GM19328 (cell line): Measurements from ENCODE around the gene MRPL21.
A peak's percentile ranks its signal among the peaks of the same experiment; 100 is the strongest.

Experiments
- ATAC-seq: cut with Tn5 transposase; IDR thresholded peaks from one replicate; pipeline ENCODE4 v1.9.1; 2021; ENCODE audit warnings: mild to moderate bottlenecking, moderate library complexity; ENCODE audit not compliant: unreplicated experiment

Gene MRPL21

DNA sequence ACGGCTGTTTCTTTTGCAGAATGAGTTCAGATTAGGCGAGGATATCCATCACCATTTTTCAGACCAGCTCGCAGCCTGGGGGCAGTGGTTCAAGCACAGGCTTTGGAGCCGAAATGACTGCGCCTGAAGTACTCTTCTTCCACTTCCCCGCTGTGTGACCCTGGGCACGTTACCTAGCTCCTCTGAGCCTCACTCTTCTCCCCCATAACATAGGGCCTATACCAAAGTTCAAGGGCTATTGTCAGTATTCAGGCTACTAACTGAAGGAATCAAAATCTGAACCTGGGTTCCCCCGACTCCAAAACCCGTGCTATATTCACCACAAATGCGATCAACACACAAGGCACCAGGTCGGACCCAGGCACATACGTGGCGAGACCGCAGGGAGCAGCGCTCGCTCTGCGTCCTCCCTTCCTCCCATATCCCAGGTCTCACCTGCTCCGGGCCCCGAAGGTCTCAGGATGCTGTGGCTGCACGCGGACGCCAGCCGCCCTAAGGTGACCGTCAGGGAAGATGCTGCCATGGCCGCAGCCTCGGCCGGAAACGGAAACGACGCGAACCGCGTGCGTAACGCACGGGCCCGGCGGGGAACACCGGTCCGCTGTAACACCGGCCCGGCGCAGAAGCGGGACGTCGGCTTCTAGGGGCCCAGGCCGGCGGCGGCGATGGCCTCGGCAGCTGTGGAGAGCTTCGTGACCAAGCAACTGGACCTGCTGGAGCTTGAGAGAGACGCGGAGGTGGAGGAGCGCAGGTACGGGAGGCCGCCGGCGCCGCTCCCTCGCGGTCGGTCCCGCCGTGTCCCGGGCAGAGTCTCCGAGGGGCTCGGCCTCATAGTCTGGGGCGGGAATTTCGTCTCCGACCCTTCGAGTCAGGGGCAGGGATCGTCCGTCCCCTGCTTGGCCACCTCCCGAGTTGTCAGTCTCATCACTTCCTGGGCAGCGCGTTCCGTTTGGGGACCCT is at the start of gene MRPL21, which contains the start of gene IGHMBP2:
Gene MRPL21 (minus strand): TSS at position 545 of the 960 bp plus-strand sequence. CDS start 22 bp downstream, at position 523.
Gene IGHMBP2 (plus strand): TSS at position 604 of the 960 bp plus-strand sequence. CDS start 62 bp downstream, at position 666.
- peak; percentile 89 for ATAC-seq

DNA sequence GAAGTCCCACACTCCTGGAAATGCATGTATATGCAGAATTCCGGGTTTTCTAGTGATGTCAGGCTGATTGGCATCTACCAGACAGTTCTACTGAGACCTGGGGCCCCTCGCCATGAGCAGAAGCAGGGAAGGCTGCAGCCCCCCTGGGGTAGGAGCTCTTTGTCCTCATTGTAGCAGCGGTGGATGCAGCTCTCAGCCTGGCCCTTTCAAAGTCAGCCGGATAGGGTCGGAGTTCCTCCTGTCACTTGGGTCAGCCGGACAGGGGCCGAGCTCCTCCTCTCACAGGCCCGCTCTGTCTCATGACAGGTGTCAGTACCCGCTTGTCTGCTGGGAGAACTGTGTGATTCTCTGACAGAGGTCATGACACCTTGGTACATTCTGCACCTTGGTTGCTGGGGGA is 47.1 kb upstream of the MRPL21 start:
- no peak for ATAC-seq

DNA sequence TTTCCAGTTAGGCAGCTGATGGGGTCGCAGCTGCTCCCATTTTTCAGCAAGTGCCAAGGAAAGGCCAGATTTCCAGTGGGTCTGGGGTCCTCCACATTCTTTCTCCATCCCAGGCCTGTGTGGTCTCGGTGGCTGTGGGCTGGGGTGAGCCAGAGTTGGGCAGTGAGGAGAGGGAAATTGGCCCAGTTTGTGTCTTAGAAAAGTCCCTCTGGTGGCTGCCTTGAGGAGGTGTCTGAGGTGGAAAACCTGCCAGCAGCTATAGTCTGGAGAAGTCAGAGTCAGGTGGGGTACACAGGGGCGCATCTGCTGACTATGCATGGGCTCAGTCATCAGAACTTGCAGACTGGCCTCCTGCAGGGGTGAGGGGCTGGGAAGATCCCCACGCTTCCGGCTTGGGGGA is 46.6 kb upstream of the MRPL21 start:
- no peak for ATAC-seq

- no peak for ATAC-seq
Observed at GRCh38 chr11:68948935-68949334, 45.3 kb upstream of the MRPL21 start.

- ATAC-seq, result no peak
Observed at GRCh38 chr11:68948496-68948895, 44.9 kb upstream of the MRPL21 start.

GRCh38 chr11:68947151-68947550 is 43.5 kb upstream of the MRPL21 start:
- no peak for ATAC-seq

- ATAC-seq, result no peak
Observed at GRCh38 chr11:68946416-68947090, 42.9 kb upstream of the MRPL21 start.

- no peak for ATAC-seq
Observed at GRCh38 chr11:68942751-68943271, 39.2 kb upstream of the MRPL21 start.

DNA sequence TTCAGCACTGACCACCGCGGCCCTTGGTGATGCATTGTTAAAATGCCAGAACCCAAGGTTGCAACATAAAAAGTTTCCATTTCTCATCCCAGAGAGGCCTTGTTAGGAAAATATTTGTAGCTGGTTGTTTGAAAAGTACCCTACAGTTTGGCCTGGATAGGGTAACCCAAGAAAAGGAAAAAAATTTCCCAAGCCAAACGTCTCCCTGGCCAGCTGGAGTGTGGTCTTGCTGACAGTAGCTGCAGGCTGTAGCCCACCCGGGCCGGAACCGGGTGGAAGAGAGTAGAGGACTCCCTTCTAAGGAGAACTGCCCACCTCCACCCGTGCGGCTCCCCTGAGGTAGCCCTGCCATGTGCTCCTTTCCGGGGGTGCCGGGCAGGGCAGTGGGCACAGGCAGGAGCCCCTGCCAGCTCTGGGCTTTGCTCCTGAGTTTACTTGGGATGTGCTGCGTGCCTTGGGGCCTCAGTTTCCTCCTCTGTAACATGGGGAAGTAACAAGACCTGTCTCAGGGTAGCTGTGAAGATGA is 38.5 kb upstream of the MRPL21 start:
- no peak for ATAC-seq

GRCh38 chr11:68941324-68942094 is 37.9 kb upstream of the MRPL21 start:
- ATAC-seq, result no peak

DNA sequence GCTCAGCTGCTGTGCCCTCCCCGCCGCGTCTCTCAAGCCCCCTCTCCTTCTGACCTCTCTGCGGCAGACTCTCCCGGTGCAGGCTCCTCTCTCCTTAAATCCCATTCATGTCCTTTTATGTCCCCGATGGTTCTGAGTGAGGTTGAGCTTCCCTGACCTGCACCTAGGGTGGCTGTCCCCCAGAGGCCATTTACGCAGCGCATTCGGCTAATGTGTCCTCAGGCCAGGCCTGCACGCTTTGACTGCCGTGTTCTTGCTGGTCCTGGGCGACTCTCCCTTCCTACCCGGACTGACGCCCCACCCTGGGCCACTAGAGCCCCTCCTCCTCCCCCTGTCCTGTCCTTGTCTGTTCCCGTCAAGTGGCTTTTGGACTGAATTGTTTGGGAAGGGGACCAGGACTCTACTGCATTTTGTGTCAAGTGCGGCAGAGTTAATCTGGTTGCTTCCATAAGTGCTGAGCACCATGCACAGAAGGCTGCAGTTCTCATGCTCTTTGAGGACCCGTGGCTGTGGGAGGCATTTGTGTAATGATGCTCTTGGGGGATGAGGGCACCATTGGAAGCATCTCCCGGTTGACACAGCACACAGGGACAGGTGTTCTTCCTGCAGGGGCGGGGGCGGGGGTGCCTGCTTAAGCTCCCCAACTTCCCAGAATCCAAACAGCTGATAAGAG is 37.2 kb upstream of the MRPL21 start:
- no peak for ATAC-seq

DNA sequence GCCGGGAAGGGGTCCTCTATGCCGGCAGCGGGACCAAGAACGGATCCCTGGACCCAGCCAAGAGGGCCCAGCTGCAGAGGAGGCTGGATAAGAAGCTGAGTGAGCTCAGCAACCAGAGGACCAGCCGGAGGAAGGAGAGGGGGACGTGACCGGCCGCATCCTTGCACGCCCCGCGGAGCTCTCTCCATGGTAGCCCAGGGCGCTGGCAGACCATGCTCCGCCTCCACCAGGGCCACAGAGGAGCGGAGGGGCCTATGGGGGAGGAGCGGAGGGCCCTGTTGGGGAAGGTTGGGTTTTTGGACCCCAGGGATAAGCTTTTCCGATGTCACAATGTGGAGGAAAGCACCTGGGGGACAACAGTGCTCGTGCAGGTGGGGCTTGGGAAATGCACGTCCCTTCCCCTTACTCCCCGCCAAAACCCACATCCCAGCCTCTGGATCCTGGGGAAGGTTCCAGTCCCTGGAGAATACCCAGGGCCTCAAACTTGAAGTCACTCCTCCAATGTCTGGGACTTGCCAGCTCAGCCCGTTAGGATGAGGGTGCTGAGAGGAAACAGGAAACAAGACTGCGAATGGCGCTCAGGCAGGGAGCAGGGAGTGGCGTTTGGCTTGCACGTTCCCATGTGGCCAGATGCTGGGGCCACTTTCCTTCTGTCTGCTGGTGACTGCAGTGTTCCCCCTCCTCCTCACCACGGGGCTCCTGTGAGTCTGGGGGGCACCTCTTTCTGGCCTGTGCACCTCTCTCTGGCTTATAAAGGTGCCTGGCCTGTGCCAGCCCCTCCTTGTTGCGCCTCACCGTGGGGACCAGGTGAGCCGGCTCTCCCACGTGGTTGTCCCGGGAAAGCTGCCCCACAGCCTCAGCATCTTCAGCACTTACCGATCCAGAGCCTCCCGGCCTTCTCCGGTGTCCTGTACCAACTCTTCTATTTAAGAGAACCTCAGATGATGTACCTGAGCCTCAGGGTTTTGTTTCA is 36.2 kb upstream of the MRPL21 start:
- no peak for ATAC-seq

DNA sequence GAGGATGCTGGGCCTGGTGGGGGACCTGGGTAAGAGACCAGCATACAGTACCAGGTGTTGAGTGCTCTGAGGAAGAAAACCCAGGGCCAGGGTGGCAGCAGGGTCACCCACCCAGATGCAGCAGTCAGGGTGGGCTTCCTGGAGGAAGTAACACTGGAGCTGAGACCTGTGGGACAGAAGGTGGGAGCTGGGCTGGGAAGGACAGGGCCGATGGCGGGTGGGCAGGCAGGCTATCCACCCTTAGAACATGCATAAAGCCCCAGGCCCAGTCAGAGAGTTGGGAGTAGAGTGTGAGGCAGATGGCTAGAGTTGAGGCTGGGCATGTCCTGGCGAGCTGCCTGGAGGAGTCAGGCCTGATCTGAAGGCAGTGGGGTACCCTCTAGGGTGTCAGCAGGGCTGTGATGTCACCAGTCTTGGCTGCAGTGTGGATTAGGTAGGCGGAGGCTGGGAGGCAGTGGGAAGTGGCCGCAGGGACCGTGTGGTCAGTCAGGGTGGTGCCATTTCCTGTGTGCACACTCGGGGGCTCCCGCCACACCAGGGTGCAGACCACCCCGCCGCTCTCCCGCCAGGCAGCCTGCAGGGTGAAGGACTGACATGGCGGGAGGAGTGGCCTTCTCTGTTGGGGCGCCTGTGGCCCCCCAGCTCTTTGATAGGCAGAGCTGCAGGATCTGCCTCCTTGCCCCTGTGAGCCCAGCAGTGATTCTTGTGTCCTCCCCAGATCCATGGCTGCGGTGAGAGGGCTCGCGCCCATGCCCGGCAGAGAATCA is 35.4 kb upstream of the MRPL21 start:
- ATAC-seq, result no peak

GRCh38 chr11:68938088-68938487 is 34.5 kb upstream of the MRPL21 start:
- no peak for ATAC-seq

GRCh38 chr11:68936676-68937620 is 33.3 kb upstream of the MRPL21 start:
- ATAC-seq, result no peak

GRCh38 chr11:68936358-68936636 is 32.7 kb upstream of the MRPL21 start:
- no peak for ATAC-seq
